GM12878 (cell line): ENCODE measurements around the gene FAM117B. TPM values are rescaled to one million over a fixed set of nuclear protein-coding genes. Genes with fewer than 3 reads are reported as not detected.

Experiments used
- ATAC-seq: fragments of 200-7000 bp; cut with Tn5 transposase; 3 replicates; pipeline ENCODE4 v1.9.1; 2020; ENCODE audit warnings: mild to moderate bottlenecking, moderate library complexity
- BruUV-seq: library from RNA; stranded (reverse); fragments of 400-500 nt; replicated peaks from 2 replicates; lab custom pipeline; 2021; lab: Mats Ljungman, UMichigan
- CTCF ChIA-PET: fragments of 300-600 bp; sonication (Branson Sonifier 250); formaldehyde crosslinking; extraction: SDS; loops from one replicate; lab custom pipeline; 2021; ENCODE audit warnings: inconsistent platforms; lab: Yijun Ruan, JAX
- POLR2A ChIA-PET: fragments of 350-600 bp; formaldehyde crosslinking; extraction: SDS; loops from one replicate; lab custom pipeline; 2021; ENCODE audit warnings: inconsistent platforms; lab: Charles Lee
- RAD21 ChIA-PET: fragments of 300-600 bp; sonication (Branson Sonifier 250); formaldehyde crosslinking; loops from one replicate; lab custom pipeline; 2023; ENCODE audit warnings: antibody characterized with exemption; ENCODE audit not compliant: unreplicated experiment; lab: Charles Lee
- SMC1A ChIA-PET: fragments of 300-600 bp; sonication (Branson Sonifier 250); formaldehyde crosslinking; loops from one replicate; lab custom pipeline; 2023; ENCODE audit not compliant: unreplicated experiment, uncharacterized antibody; lab: Charles Lee
- DNase-seq: peaks from one replicate; pipeline ENCODE4 v3.0.0-alpha.2; 2011; ENCODE audit warnings: low read depth, low spot score
- FAIRE-seq: peaks from 3 replicates; lab custom pipeline; 2011; peaks lifted over from hg19 to GRCh38; lab: Jason Lieb, UNC
- H2AFZ ChIP-seq: 2 replicates; pipeline ENCODE4 v1.6.0; 2011; ENCODE audit warnings: low read depth, low read length, control low read depth; ENCODE audit not compliant: control insufficient read depth
- H3K27ac ChIP-seq: 2 replicates; pipeline ENCODE4 v1.5.1; 2011; ENCODE audit warnings: control low read depth; ENCODE audit not compliant: control insufficient read depth, insufficient read depth
- H3K27me3 ChIP-seq, 2 experiments: replicated peaks in 1 of 2; 2 replicates each; pipeline versions ENCODE4 v1.6.0 to v1.6.1; 2011; ENCODE audit warnings: low read length in 1 of 2; ENCODE audit not compliant: control insufficient read depth in 2 of 2, insufficient read depth in 2 of 2
- H3K36me3 ChIP-seq, 2 experiments: 2 replicates each; pipeline ENCODE4 v1.5.1; 2011; ENCODE audit warnings: low read length in 1 of 2; ENCODE audit not compliant: control insufficient read depth in 2 of 2, insufficient read depth in 2 of 2
- H3K4me1 ChIP-seq: 2 replicates; pipeline ENCODE4 v1.6.1; 2011; ENCODE audit warnings: mild to moderate bottlenecking, low read length, moderate library complexity, mixed read lengths; ENCODE audit not compliant: control insufficient read depth, insufficient read depth
- H3K4me2 ChIP-seq: 2 replicates; pipeline ENCODE4 v1.6.0; 2011; ENCODE audit warnings: control low read depth; ENCODE audit not compliant: control insufficient read depth, insufficient read depth
- H3K4me3 ChIP-seq: fragments of 200-600 bp; sonication (generic); 2 replicates; pipeline ENCODE4 v1.5.1; 2016
- H3K79me2 ChIP-seq: 2 replicates; pipeline ENCODE4 v1.6.0; 2011; ENCODE audit warnings: low read length; ENCODE audit not compliant: control insufficient read depth, insufficient read depth
- H3K9ac ChIP-seq: 2 replicates; pipeline ENCODE4 v1.8.0; 2011; ENCODE audit warnings: low read length, control low read depth, mixed read lengths; ENCODE audit not compliant: control insufficient read depth, insufficient read depth
- H3K9me3 ChIP-seq: replicated peaks from 3 replicates; pipeline ENCODE4 v1.5.1; 2011; ENCODE audit warnings: mild to moderate bottlenecking, low read length; ENCODE audit not compliant: control insufficient read depth, insufficient read depth
- H4K20me1 ChIP-seq: 2 replicates; pipeline ENCODE4 v1.6.0; 2011; ENCODE audit not compliant: control insufficient read depth, insufficient read depth
- BMI1 ChIP-seq: fragments of 450-650 bp; IDR thresholded peaks from 2 replicates; pipeline ENCODE4 v1.6.1; 2016; ENCODE audit warnings: mild to moderate bottlenecking, moderate library complexity, borderline replicate concordance
- CEBPZ ChIP-seq: fragments of 150-350 bp; IDR thresholded peaks from 2 replicates; pipeline ENCODE4 v1.6.1; 2016; ENCODE audit warnings: low read depth, low read length
- CHD1 ChIP-seq: IDR thresholded peaks from 2 replicates; pipeline ENCODE4 v1.6.1; 2012; ENCODE audit warnings: low read depth, low read length, improper control_type of control experiment
- DPF2 ChIP-seq: fragments of 450-650 bp; IDR thresholded peaks from 2 replicates; pipeline ENCODE4 v1.6.1; 2017; ENCODE audit warnings: mild to moderate bottlenecking
- E2F8 ChIP-seq: fragments of 450-650 bp; IDR thresholded peaks from 2 replicates; pipeline ENCODE4 v1.6.1; 2018; ENCODE audit warnings: mild to moderate bottlenecking, low read depth, moderate library complexity; ENCODE audit not compliant: partially characterized antibody
- ETV6 ChIP-seq, 2 experiments: fragments of 450-650 bp in 1 of 2; IDR thresholded peaks in 1 of 2; conservative IDR thresholded peaks in 1 of 2; 2 replicates each; pipeline ENCODE4 v1.6.1; 2014; ENCODE audit warnings: antibody characterized with exemption in 1 of 2, borderline replicate concordance in 1 of 2, low read depth in 1 of 2, mild to moderate bottlenecking in 1 of 2, moderate library complexity in 1 of 2
- HDGF ChIP-seq: fragments of 450-650 bp; IDR thresholded peaks from 2 replicates; pipeline ENCODE4 v1.6.1; 2016; ENCODE audit warnings: antibody characterized with exemption
- IRF4 ChIP-seq: IDR thresholded peaks from 2 replicates; pipeline ENCODE4 v1.6.1; 2011; ENCODE audit warnings: low read depth, low read length
- RAD21 ChIP-seq: IDR thresholded peaks from 2 replicates; pipeline ENCODE4 v1.6.1; 2011; ENCODE audit warnings: mild to moderate bottlenecking, low read depth, low read length, moderate library complexity; ENCODE audit not compliant: insufficient read depth
- SREBF2 ChIP-seq: IDR thresholded peaks from 2 replicates; pipeline ENCODE4 v1.6.1; 2012; ENCODE audit warnings: mild to moderate bottlenecking, low read length
- TBL1XR1 ChIP-seq: IDR thresholded peaks from 2 replicates; pipeline ENCODE4 v1.6.1; 2012; ENCODE audit warnings: low read depth, low read length, improper control_type of control experiment
- ZNF687 ChIP-seq: fragments of 450-650 bp; IDR thresholded peaks from 2 replicates; pipeline ENCODE4 v1.6.1; 2017; ENCODE audit warnings: mild to moderate bottlenecking, moderate library complexity
- WGBS: methylation state at CpG from one replicate; pipeline ENCODE4 v1.1.6; 2016; ENCODE audit warnings: low lambda C conversion rate; ENCODE audit not compliant: insufficient replicate concordance, insufficient coverage; ENCODE audit errors: missing lambda C conversion rate; 5-methylcytosine and 5-hydroxymethylcytosine counted together
- in situ Hi-C: fragments of 300-500 bp; cut with MboI; formaldehyde crosslinking; loops from 9 replicates; pipeline ENCODE4 v1.14.3; 2018; ENCODE audit warnings: mixed read lengths
- intact Hi-C: fragments of 100-400 bp; cut with micrococcal nuclease; formaldehyde crosslinking; loops from one replicate; pipeline ENCODE4 v1.14.2; 2022; ENCODE audit not compliant: unreplicated experiment
- polyA plus RNA-seq, 11 experiments: library from polyadenylated mRNA; depleted of rRNA in 4 of 11; unstranded in 6 of 11; stranded (reverse) in 5 of 11; fragments of >200 nt; fragmentation: Nextera tagmentation in 4 of 11; fragmentation: Illumina TruSeq in 1 of 11; extraction: Ambion mirVana in 4 of 11; extraction: Trizol in 1 of 11; gene quantifications; 1 replicate in 1 of 11; 2 replicates in 10 of 11; pipeline versions ENCODE4 v1.2.1 to v1.2.3, GENCODE V29; 2011 to 2016; ENCODE audit warnings: inconsistent platforms in 2 of 11, missing spikeins in 2 of 11, low read depth in 1 of 11
- total RNA-seq, 4 experiments: library from RNA; depleted of rRNA in 3 of 4; stranded (reverse); fragments of >200 nt in 3 of 4; fragmentation: Illumina TruSeq in 1 of 4; extraction: Trizol in 1 of 4; gene quantifications; 2 replicates each; pipeline versions ENCODE4 v1.2.1 to v1.2.3, GENCODE V29; 2013 to 2021

FAM117B gene
- total and polyA plus RNA-seq, 10 of the 15 experiments (the other 5 are each of a cell fraction or from before 2014, with no cell fraction given), result 1.6 to 7.6 (median 4.2) TPM

- no peak for TF ChIP-seq BMI1
These were observed 148.3 kb downstream of the FAM117B start (continued) for GRCh38 chr2:202782940-202783558.

- in situ Hi-C loops (no loop called here), intact Hi-C loops (no loop called here)
- ChIA-PET RAD21 (no interaction called here), SMC1A (no interaction called here), CTCF (interaction anchor here (0.7 to 1.2 kb wide), 3 partner anchors 16 to 134 kb away, joined by 3 read pairs; no protein-coding TSS in a partner anchor), POLR2A (interaction anchor here (0.9 kb wide), 1 partner anchor 152 kb away, joined by 3 read pairs; the partner anchor contains the start of gene FAM117B)
- Histone ChIP-seq H3K4me3 (no peak overlapping the region), H3K27me3 (no peaks in the 10 kb centered on the region), H3K4me1 (no peaks in the 10 kb centered on the region), H3K79me2 (no peaks in the 10 kb centered on the region), H3K4me2 (no peak overlapping the region), H3K9ac (no peak overlapping the region), H3K9me3 (no peaks in the 10 kb centered on the region), H2AFZ (no peak overlapping the region), H3K36me3 (no peaks in the 10 kb centered on the region; a peak in 1 of 4 replicates), H3K27ac (no peak overlapping the region), H4K20me1 (no peaks in the 10 kb centered on the region)
- BruUV-seq, result no TSS peak
- 95% methylated on average over 2 of the region's 2 CpGs for WGBS
- no peak for ATAC-seq
- no peak for FAIRE-seq
- DNase-seq, result no peak
- TF ChIP-seq RAD21 (no peak), ETV6 (conservative IDR thresholded peaks at IDR 0.05 in 1 of 2, IDR thresholded peaks at IDR 0.05 in 1 of 2; ENCODE audit: borderline replicate concordance in 1 of 2, low read depth in 1 of 2) (no peak), CHD1 (no peak), CEBPZ (no peak), TBL1XR1 (no peak), E2F8 (no peak), HDGF (no peak), DPF2 (no peak), IRF4 (no peak), ZNF687 (no peak), SREBF2 (no peak)
These were observed 152.1 kb downstream of the FAM117B start for GRCh38 chr2:202786842-202787241.
